ENCODE data around the gene TIMP3. TPM values are rescaled to one million over a fixed set of nuclear protein-coding genes. Genes with fewer than 3 reads are reported as not detected.

Gene TIMP3
- total RNA-seq, 4 donors from 2014 or later: 68.1 to 381 (median 202) TPM

- H3K4me3 ChIP-seq (ENCODE audit: low read depth, poor library complexity, severe bottlenecking): no peak overlapping the region
- intact Hi-C loops (cut with DNase I; ENCODE audit: low total_unique reads): loop anchor here (10.0 kb wide), 1 partner anchor 130 kb away; no protein-coding TSS in a partner anchor
- no peak for DNase-seq (ENCODE audit: low spot score in 2 of 2)
- 79 to 89% methylated on average over 10 of the region's 10 CpGs for WGBS, 2 donors
- no peak for TF ChIP-seq POLR2A (IDR thresholded peaks at IDR 0.05)
- TF ChIP-seq, protein P1, sequence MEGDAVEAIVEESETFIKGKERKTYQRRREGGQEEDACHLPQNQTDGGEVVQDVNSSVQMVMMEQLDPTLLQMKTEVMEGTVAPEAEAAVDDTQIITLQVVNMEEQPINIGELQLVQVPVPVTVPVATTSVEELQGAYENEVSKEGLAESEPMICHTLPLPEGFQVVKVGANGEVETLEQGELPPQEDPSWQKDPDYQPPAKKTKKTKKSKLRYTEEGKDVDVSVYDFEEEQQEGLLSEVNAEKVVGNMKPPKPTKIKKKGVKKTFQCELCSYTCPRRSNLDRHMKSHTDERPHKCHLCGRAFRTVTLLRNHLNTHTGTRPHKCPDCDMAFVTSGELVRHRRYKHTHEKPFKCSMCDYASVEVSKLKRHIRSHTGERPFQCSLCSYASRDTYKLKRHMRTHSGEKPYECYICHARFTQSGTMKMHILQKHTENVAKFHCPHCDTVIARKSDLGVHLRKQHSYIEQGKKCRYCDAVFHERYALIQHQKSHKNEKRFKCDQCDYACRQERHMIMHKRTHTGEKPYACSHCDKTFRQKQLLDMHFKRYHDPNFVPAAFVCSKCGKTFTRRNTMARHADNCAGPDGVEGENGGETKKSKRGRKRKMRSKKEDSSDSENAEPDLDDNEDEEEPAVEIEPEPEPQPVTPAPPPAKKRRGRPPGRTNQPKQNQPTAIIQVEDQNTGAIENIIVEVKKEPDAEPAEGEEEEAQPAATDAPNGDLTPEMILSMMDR (IDR thresholded peaks at IDR 0.05): no peak
These were observed 6.9 kb upstream of the TIMP3 start for GRCh38 chr22:32794449-32795213.

- 88 to 98% methylated on average over 4 of the region's 4 CpGs for WGBS, 2 donors
- DNase-seq (ENCODE audit: low spot score in 2 of 2): no peak
- TF ChIP-seq POLR2A (IDR thresholded peaks at IDR 0.05): no peak
- TF ChIP-seq, protein P1 (IDR thresholded peaks at IDR 0.05): no peak
- H3K4me3 ChIP-seq (ENCODE audit: low read depth, poor library complexity, severe bottlenecking): no peak overlapping the region
- intact Hi-C loops (cut with DNase I; ENCODE audit: low total_unique reads): loop anchor here (10.0 kb wide), 1 partner anchor 130 kb away; no protein-coding TSS in a partner anchor
These were observed 6.3 kb upstream of the TIMP3 start for GRCh38 chr22:32795214-32795596.

DNA sequence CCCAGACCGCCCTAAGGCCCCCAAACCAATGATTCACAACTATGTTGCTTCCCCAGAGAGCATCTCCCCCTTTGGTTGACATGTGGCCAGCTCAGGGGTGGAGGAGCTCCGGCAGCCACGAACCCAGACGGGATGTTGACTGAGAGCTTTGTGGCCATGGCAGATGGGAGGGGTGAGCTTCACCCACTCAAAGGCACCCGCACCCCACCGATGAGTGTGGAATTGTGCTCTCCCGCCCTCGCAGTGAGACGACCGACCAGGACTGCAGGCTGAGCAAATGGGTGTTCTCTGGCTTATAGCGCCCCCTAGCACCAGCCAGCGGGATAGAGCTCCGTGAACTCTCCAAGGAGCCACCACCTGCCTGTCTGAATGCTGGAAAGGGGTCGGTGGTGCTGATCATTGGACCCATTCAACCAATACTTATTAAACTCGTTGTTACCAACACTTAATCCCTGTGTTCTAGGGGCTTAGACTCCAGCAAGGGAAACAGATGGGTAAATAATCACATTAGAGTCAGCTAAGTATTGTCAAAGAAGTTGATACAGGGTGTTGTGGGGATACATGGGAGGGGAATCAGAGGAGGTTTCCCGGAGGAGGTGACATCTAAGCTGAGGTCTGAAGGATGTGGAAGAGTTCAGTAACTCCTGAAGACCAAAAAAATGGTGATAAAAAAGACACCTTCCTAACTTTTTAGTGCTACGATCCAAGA lies 4.5 kb upstream of the TIMP3 start:
- intact Hi-C loops (cut with DNase I; ENCODE audit: low total_unique reads): loop anchor here (10.0 kb wide), 1 partner anchor 132 kb away; no protein-coding TSS in a partner anchor
- H3K4me3 ChIP-seq (ENCODE audit: low read depth, poor library complexity, severe bottlenecking): no peak overlapping the region
- no peak for TF ChIP-seq POLR2A (IDR thresholded peaks at IDR 0.05)
- TF ChIP-seq, protein P1 (IDR thresholded peaks at IDR 0.05): peak in 1 of 3 donors; percentile 97
- peak; percentile 56 to 94 for DNase-seq (ENCODE audit: low spot score in 2 of 2)
- WGBS, 2 donors: 11 to 12% methylated on average over 15 of the region's 17 CpGs

GRCh38 chr22:32799496-32799895 lies 2.0 kb upstream of the TIMP3 start:
- intact Hi-C loops (cut with DNase I; ENCODE audit: low total_unique reads): loop anchor here (10.0 kb wide), 1 partner anchor 135 kb away; no protein-coding TSS in a partner anchor
- TF ChIP-seq, protein P1 (IDR thresholded peaks at IDR 0.05): no peak
- no peak for TF ChIP-seq POLR2A (IDR thresholded peaks at IDR 0.05)
- H3K4me3 ChIP-seq (ENCODE audit: low read depth, poor library complexity, severe bottlenecking): no peak overlapping the region
- WGBS, 2 donors: 91 to 96% methylated on average over 6 of the region's 6 CpGs
- DNase-seq (ENCODE audit: low spot score in 2 of 2): no peak

DNA sequence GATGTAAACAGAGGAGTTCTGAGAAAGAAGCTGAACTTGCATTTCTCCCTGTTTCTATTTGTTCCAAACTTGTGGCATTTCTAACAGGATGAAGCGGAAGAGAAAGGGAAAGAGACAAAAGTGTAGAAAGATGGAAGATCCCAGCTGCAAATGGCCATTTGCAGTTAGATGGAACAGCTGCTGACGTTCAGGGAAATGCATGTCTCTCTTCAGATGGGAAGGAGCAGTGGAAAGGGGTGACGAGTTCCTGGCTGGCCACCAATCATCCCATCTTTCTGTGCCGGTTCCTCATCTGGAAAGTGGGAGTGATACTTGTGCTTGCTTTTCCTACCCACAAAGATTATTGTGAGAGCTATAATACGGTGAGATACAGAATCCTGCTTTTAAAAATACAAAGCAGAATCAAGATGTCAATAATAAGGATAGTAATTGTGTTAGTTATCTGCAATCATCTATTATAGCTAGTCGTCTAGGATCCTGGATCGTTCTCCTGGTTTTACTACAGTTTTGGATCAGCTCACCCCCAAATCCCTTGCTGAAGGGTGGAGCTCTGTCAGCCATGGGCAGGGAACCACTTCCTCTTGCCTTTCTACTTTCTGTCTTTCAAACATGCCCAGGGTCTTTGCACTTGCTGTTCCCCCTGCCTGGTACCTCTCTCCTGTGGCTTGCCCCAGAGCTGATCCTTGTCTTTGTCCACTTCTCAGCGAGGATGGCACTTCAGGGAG lies 1.2 kb upstream of the TIMP3 start:
- intact Hi-C loops (cut with DNase I; ENCODE audit: low total_unique reads): loop anchor here (5.0 kb wide), 1 partner anchor 268 kb away; no protein-coding TSS in a partner anchor
- 48 to 58% methylated on average over 8 of the region's 8 CpGs for WGBS, 2 donors
- TF ChIP-seq, protein P1 (IDR thresholded peaks at IDR 0.05): no peak
- TF ChIP-seq POLR2A (IDR thresholded peaks at IDR 0.05): no peak
- H3K4me3 ChIP-seq (ENCODE audit: low read depth, poor library complexity, severe bottlenecking): no peak overlapping the region
- DNase-seq (ENCODE audit: low spot score in 2 of 2): no peak

All from lower leg skin (tissue), 4 donors.